Breast epithelium (tissue), 3 donors: Measurements from ENCODE around the gene XDH.

Source experiments
- CTCF ChIP-seq, 3 donors: fragments of 450-650 bp; IDR thresholded peaks; one replicate each; pipeline ENCODE4 v1.5.1; 2016 to 2017; ENCODE audit warnings: antibody characterized with exemption in 3 of 3, mild to moderate bottlenecking in 3 of 3, moderate library complexity in 3 of 3
- POLR2AphosphoS5 ChIP-seq, 3 donors: sonication (generic); formaldehyde crosslinking; IDR thresholded peaks; one replicate each; pipeline ENCODE4 v1.6.1; 2017; ENCODE audit warnings: antibody characterized with exemption in 3 of 3

- TF ChIP-seq CTCF (IDR thresholded peaks at IDR 0.05) = no peak
- TF ChIP-seq POLR2AphosphoS5 (IDR thresholded peaks at IDR 0.05) = no peak
Observed at GRCh38 chr2:31380243-31380642, 34.3 kb downstream of the XDH start.
